Measurements from ENCODE around the gene NYNRIN.
"Not testable (repeated sequence)": the region's sequence is repeated elsewhere in the genome, so short reads cannot be mapped to it uniquely, and the experiment has no call there.

NYNRIN gene

GRCh38 chr14:24398653-24399446 lies at the start of gene NYNRIN:
Gene NYNRIN (plus strand): TSS chr14:24399003. CDS start chr14:24399247, 244 bp downstream.
- DNase-seq, result no peak

DNA sequence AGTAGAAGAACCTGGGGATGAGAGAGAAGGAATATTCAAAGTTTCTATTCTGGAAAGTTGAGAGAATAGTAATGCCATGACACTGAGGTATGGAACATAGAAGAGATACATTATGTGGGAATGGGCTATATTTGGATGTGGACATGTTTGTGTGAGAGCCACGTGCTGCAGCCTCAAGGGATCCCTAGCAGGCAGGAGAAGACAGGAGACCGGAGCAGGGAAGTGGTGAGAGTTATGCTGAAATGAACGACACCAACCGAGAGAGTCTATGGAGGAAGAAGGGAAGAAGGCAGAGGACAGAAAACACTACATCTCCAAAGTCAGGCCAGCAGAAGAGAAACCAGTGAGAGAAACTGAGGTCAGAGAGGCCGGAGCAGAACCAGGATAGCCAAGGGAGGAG lies 49.1 kb upstream of the NYNRIN start:
- DNase-seq, result no peak

GRCh38 chr14:24351517-24351916 lies 47.3 kb upstream of the NYNRIN start:
- DNase-seq, result no peak

DNA sequence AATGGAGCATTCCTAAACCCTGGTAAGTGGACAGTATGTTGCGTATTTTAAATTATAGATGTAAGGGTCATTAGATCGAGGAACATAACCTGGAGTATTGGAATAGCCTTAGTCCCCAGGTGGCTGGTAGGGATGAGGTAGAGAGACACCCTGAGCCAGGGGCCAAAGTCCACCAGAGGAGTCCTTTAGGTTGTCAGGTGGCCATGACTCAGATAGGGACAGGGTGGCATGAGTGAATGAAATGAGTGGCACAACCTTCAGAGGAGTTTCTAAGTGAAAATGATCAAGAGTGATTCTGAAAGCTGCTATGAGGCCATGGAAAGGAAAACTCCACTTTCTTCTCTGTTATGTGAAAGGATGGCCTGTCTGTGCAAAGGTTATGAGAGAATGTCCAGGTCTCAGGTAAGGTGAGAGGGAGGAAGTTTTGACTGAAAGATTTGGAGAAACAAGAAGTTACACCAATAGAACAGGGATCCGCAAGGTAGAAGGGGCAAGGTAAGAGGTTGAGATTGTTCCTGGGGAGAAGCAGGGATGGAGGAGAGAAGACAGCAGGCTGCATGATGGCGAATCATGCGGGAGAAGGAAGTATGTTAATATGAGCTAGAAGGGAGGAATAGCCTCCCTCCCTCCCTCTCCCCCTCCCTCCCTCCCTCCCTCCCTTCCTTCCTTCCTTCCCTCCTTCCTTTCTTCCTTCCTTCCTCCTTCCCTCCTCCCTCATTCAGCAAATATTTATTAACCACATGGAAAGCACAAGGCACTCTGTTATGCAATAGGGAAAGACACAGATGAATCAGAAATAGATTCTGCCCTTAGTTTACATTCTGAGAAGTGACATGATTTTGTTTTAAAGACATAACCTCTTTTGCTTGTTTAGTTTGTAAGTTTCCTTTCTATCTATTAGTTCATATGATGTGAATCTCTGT lies 45.0 kb upstream of the NYNRIN start:
- DNase-seq, result no peak

- DNase-seq, result not testable (repeated sequence)
These were observed 44.3 kb upstream of the NYNRIN start for GRCh38 chr14:24354482-24354825.

DNA sequence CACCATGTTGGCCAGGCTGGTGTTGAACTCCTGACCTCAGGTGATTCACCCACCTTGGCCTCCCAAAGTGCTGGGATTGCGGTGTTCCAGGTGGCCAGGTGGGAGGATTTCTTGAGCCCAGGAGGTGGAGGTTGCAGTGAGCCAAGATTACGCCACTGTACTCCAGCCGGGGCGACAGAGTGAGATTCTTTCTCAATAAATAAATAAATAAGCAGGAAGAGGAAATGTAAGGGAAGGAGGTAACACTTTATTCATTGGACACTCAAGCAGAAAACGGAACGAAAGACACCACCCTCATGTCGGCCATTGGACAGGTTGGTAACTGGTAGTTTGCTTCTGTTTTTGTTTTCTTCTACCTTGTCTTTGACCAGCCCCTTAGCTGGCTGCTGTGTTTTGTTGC lies 43.8 kb upstream of the NYNRIN start:
- DNase-seq, result no peak

GRCh38 chr14:24356208-24356607 lies 42.6 kb upstream of the NYNRIN start:
- no peak for DNase-seq

- DNase-seq, result no peak
These were observed 38.5 kb upstream of the NYNRIN start for GRCh38 chr14:24360281-24360680.

DNA sequence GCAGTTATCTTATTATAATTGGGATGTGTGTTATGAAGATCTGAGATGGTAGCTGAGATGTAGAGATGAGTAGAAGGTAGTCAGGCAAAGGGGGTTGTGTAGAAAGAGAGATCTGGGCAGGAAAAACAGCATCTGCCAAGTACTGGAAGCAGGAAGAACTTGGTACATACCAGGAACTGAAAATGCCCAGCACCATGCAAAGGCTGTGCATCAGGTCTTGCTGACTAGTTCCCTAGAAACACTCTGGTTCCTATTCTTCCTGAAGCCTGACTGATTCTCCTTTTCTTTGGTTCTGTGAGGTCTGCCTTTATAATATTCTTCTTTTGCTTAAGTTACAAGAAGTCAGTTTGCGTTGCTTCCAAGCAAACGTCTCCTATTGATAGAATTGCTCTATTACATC lies 37.5 kb upstream of the NYNRIN start:
- no peak for DNase-seq

GRCh38 chr14:24362241-24362960 lies 36.4 kb upstream of the NYNRIN start:
- no peak for DNase-seq

- DNase-seq, result no peak
These were observed 35.4 kb upstream of the NYNRIN start for GRCh38 chr14:24363401-24363800.

GRCh38 chr14:24364841-24365240 lies 34.0 kb upstream of the NYNRIN start:
- no peak for DNase-seq

- DNase-seq, result peak; percentile 65
These were observed 33.0 kb upstream of the NYNRIN start for GRCh38 chr14:24365600-24366412.

- no peak for DNase-seq
These were observed 32.4 kb upstream of the NYNRIN start for GRCh38 chr14:24366413-24366720.

DNA sequence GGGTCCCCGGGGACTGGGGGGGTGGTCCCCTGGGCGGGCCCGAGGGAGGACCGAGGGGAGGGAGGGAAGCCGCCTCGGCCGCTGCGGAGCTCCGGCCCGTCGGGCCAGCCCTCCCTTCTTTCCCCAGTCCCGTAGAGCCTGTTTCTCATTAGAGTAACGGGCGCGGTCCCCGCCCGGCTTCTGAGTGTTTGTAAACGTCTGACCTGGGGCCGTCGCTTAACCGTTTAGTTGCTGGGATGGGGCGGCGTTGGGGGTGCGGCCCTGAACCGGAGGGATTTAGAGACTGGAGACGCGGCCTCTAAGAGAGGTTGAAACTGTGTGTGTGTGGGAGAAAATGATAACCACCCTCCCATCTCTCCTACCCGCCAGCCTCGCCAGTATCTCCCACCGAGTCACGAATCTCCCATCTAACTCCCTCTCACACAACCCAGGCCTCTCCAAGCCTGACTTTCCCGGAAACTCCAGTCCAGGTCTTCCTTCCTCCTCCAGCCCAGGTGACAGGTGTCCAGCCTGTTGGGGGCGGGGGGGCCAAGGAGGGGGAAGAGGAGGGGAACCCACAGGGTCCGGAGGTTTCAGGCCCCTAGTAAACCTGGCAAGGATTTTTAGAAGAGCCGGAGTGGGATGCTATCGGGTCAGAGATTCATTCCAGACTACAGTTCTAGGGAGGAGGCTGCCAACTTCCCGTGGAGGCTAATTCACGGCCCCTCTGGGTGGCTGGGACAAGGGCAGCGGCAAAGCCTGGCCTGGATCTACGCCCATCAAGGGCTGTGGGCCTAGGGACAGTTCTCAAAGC lies 31.9 kb upstream of the NYNRIN start:
- DNase-seq, result no peak

GRCh38 chr14:24367514-24368211 lies 31.1 kb upstream of the NYNRIN start, which contains the start of gene NFATC4:
Gene NFATC4 (plus strand): TSS chr14:24368184. CDS start chr14:24368341, 157 bp downstream.
- DNase-seq, result no peak

GRCh38 chr14:24368212-24368561 lies 30.6 kb upstream of the NYNRIN start:
- DNase-seq, result no peak

DNA sequence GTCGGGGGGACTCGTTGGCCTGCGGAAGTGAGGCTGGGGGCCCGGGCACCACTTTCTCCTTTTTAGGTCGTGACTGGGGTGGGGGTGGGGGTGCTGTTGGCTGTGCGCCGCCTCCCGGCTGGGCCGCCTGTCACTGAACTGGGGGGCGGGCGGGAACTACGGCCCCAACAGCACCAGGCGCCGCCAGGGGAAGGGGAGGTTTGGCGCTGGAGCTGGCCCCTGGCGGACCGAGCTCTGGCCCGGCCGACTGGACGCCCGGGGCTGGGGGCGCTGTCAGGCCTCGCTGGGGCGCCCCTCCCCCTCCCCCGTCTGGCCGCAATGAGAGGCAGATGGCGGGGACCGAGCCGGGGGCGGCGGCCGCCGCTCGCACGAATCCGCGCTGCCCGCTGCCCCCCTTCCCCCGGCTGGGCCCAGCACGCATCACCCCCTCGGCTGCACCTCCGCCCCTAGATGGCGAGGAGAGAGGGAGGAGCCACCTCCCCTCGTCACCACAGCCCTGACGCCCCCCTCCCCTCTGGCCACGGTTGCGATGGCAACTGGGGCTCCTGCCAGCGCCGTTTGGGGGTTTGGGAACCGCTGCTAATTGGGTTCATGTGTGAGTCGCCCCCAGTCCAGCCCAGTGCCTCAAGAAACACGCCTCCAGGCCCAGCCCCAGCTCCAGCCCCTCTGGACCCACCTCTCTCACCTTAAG lies 30.1 kb upstream of the NYNRIN start:
- no peak for DNase-seq

GRCh38 chr14:24369463-24369862 lies 29.3 kb upstream of the NYNRIN start:
- no peak for DNase-seq

- DNase-seq, result no peak
These were observed 28.7 kb upstream of the NYNRIN start for GRCh38 chr14:24369907-24370687.
